ENCODE measurements around the gene ELK3. TPM values are rescaled to one million over a fixed set of nuclear protein-coding genes. Genes with fewer than 3 reads are reported as not detected.

The ELK3 gene
- polyA plus RNA-seq, 2 of the 4 experiments (the other 2 are of a cell fraction), result 33.1 to 38.6 TPM

GRCh38 chr12:96239711-96240635 is 45.8 kb downstream of the ELK3 start:
- Histone ChIP-seq H3K9me3 (no peaks in the 10 kb centered on the region), H3K27ac (0 out of 6 replicates have a peak overlapping the region, but pooled peaks of 1 of the 2 experiments have one; percentile 24), H3K4me2 (no peak overlapping the region), H3K4me1 (peaks cover 6% of the 10 kb centered on the region), H3K4me3 (no peak overlapping the region)
- FAIRE-seq, result no peak
- no peak; a peak in 1 of 6 replicates for ATAC-seq
- ChIA-PET POLR2A (interaction anchor here (1.1 kb wide), 1 partner anchor 19 kb away, joined by 3 read pairs; no protein-coding TSS in a partner anchor), CTCF (interaction anchor here (0.8 to 1.8 kb wide), 2 partner anchors 16 to 25 kb away, joined by 3 to 5 read pairs; no protein-coding TSS in a partner anchor)
- TF ChIP-seq ELK1 (IDR thresholded peaks at IDR 0.05; ENCODE audit: low read depth, low read length) (no peak), EP300 (IDR thresholded peaks at IDR 0.05) (no peak), CEBPB (IDR thresholded peaks at IDR 0.05) (no peak), EHF (CRISPR knock-in tag; IDR thresholded peaks at IDR 0.05) (no peak), CBX2 (IDR thresholded peaks at IDR 0.05; ENCODE audit: borderline replicate concordance, low read depth) (no peak), NR3C1 (IDR thresholded peaks at IDR 0.05) (no peak), MAFK (IDR thresholded peaks at IDR 0.05; ENCODE audit: partially characterized antibody) (no peak), RAD21 (conservative IDR thresholded peaks at IDR 0.05 in 1 of 2, IDR thresholded peaks at IDR 0.05 in 1 of 2) (no peak), BHLHE40 (IDR thresholded peaks at IDR 0.05; ENCODE audit: low read depth, low read length) (no peak), NPAS2 (CRISPR knock-in tag; IDR thresholded peaks at IDR 0.05; ENCODE audit: borderline replicate concordance) (no peak), HDAC2 (IDR thresholded peaks at IDR 0.05) (no peak), RARB (CRISPR knock-in tag; IDR thresholded peaks at IDR 0.05) (no peak), SMC3 (IDR thresholded peaks at IDR 0.05) (no peak)
- DNase-seq (ENCODE audit: low read depth in 1 of 2, low spot score in 1 of 2), result no peak
- WGBS (ENCODE audit: missing lambda C conversion rate), result 94% methylated on average over 18 of the region's 18 CpGs

GRCh38 chr12:96240656-96241055 is 46.5 kb downstream of the ELK3 start:
- POLR2A ChIA-PET, result no interaction called here
- no peak for FAIRE-seq
- Histone ChIP-seq H3K4me3 (no peak overlapping the region), H3K9me3 (no peaks in the 10 kb centered on the region), H3K27ac (no peak overlapping the region), H3K4me1 (no peaks in the 10 kb centered on the region; the same call in 2 of the 3 replicates), H3K4me2 (no peak overlapping the region)
- no peak for DNase-seq (ENCODE audit: low read depth in 1 of 2, low spot score in 1 of 2)
- TF ChIP-seq, protein P1, sequence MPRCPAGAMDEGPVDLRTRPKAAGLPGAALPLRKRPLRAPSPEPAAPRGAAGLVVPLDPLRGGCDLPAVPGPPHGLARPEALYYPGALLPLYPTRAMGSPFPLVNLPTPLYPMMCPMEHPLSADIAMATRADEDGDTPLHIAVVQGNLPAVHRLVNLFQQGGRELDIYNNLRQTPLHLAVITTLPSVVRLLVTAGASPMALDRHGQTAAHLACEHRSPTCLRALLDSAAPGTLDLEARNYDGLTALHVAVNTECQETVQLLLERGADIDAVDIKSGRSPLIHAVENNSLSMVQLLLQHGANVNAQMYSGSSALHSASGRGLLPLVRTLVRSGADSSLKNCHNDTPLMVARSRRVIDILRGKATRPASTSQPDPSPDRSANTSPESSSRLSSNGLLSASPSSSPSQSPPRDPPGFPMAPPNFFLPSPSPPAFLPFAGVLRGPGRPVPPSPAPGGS (IDR thresholded peaks at IDR 0.05), result no peak
- TF ChIP-seq E2F6 (IDR thresholded peaks at IDR 0.05; ENCODE audit: borderline replicate concordance, low read depth), result no peak
- no peak for TF ChIP-seq EP300 (IDR thresholded peaks at IDR 0.05)
- no peak for TF ChIP-seq ZSCAN20 (CRISPR knock-in tag; IDR thresholded peaks at IDR 0.05)
- TF ChIP-seq TP53 (CRISPR knock-in tag; IDR thresholded peaks at IDR 0.05), result no peak
- no peak for TF ChIP-seq HOXA7 (CRISPR knock-in tag; IDR thresholded peaks at IDR 0.05)
- WGBS (ENCODE audit: missing lambda C conversion rate), result 92% methylated on average over 11 of the region's 11 CpGs
- CTCF ChIA-PET, result interaction anchor here (0.8 to 1.8 kb wide), 2 partner anchors 15 to 26 kb away, joined by 3 to 5 read pairs; no protein-coding TSS in a partner anchor
- no peak for ATAC-seq

DNA sequence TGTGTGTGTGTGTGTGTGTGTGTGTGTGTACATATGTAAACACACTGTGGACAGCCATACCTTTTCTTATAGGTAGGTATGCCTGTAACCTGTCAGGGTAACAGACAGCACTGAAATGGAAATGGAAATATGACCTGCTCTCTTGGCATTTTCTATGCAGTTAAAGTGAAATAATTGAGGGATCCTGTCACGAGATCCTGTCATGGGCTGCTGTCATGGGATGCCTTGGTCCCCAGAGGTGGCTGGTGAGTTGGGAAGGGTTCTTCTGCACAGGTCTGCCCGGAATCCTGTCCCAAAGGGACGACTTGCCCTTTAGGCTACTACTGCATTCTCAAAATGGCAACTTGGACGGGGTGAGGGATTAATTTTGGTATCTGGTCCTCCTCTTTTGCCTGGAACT is 47.3 kb downstream of the ELK3 start:
- H3K9me3 ChIP-seq, result no peaks in the 10 kb centered on the region
- ChIA-PET POLR2A (no interaction called here), CTCF (no interaction called here)
- ATAC-seq, result no peak
- WGBS (ENCODE audit: missing lambda C conversion rate), result 94% methylated on average over 4 of the region's 4 CpGs
- H3K4me1 ChIP-seq, result no peaks in the 10 kb centered on the region
- no peak for DNase-seq (ENCODE audit: low read depth in 1 of 2, low spot score in 1 of 2)
- FAIRE-seq, result no peak
- TF ChIP-seq HDAC2 (IDR thresholded peaks at IDR 0.05) (no peak), HOXB5 (CRISPR knock-in tag; IDR thresholded peaks at IDR 0.05) (no peak), RFX5 (IDR thresholded peaks at IDR 0.05) (no peak), TP53 (CRISPR knock-in tag; IDR thresholded peaks at IDR 0.05) (no peak), MAZ (IDR thresholded peaks at IDR 0.05; ENCODE audit: borderline replicate concordance, low read depth, low read length) (no peak), SREBF2 (IDR thresholded peaks at IDR 0.05) (no peak), POLR2A (IDR thresholded peaks at IDR 0.05; ENCODE audit: low read length) (no peak), ZNF302 (CRISPR knock-in tag; IDR thresholded peaks at IDR 0.05) (no peak), HOXB13 (CRISPR knock-in tag; IDR thresholded peaks at IDR 0.05; ENCODE audit: low read depth) (no peak)
- TF ChIP-seq, protein P2, sequence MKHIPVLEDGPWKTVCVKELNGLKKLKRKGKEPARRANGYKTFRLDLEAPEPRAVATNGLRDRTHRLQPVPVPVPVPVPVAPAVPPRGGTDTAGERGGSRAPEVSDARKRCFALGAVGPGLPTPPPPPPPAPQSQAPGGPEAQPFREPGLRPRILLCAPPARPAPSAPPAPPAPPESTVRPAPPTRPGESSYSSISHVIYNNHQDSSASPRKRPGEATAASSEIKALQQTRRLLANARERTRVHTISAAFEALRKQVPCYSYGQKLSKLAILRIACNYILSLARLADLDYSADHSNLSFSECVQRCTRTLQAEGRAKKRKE (CRISPR knock-in tag; IDR thresholded peaks at IDR 0.05; ENCODE audit: low read depth), result no peak
- TF ChIP-seq, protein P3, sequence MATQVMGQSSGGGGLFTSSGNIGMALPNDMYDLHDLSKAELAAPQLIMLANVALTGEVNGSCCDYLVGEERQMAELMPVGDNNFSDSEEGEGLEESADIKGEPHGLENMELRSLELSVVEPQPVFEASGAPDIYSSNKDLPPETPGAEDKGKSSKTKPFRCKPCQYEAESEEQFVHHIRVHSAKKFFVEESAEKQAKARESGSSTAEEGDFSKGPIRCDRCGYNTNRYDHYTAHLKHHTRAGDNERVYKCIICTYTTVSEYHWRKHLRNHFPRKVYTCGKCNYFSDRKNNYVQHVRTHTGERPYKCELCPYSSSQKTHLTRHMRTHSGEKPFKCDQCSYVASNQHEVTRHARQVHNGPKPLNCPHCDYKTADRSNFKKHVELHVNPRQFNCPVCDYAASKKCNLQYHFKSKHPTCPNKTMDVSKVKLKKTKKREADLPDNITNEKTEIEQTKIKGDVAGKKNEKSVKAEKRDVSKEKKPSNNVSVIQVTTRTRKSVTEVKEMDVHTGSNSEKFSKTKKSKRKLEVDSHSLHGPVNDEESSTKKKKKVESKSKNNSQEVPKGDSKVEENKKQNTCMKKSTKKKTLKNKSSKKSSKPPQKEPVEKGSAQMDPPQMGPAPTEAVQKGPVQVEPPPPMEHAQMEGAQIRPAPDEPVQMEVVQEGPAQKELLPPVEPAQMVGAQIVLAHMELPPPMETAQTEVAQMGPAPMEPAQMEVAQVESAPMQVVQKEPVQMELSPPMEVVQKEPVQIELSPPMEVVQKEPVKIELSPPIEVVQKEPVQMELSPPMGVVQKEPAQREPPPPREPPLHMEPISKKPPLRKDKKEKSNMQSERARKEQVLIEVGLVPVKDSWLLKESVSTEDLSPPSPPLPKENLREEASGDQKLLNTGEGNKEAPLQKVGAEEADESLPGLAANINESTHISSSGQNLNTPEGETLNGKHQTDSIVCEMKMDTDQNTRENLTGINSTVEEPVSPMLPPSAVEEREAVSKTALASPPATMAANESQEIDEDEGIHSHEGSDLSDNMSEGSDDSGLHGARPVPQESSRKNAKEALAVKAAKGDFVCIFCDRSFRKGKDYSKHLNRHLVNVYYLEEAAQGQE (IDR thresholded peaks at IDR 0.05), result no peak
- no peak overlapping the region for H3K27ac ChIP-seq
- no peak overlapping the region for H3K4me2 ChIP-seq
- no peak overlapping the region for H3K4me3 ChIP-seq

Data from A549 (cell line).